Smooth muscle cell (in vitro differentiated cells): ENCODE data around the gene ZNF367. TPM values are rescaled to one million over a fixed set of nuclear protein-coding genes. Genes with fewer than 3 reads are reported as not detected.

ENCODE experiments used
- DNase-seq: peaks from one replicate; lab custom pipeline; 2025; ENCODE audit not compliant: unreplicated experiment; lab: John Stamatoyannopoulos, UW
- H2AFZ ChIP-seq: fragments of 200-600 bp; sonication (generic); 2 replicates; pipeline ENCODE4 v1.6.0; 2016; ENCODE audit warnings: antibody characterized with exemption, low read depth, mild to moderate bottlenecking
- H3F3A ChIP-seq: fragments of 200-600 bp; sonication (generic); 2 replicates; pipeline ENCODE4 v1.6.0; 2017; ENCODE audit warnings: antibody characterized with exemption, low read depth
- H3K27ac ChIP-seq: fragments of 200-600 bp; sonication (generic); 2 replicates; pipeline ENCODE4 v1.5.1; 2016; ENCODE audit warnings: low read depth, mild to moderate bottlenecking
- H3K27me3 ChIP-seq: fragments of 200-600 bp; sonication (generic); 2 replicates; pipeline ENCODE4 v1.6.1; 2016; ENCODE audit warnings: low read depth, mild to moderate bottlenecking
- H3K36me3 ChIP-seq: fragments of 200-600 bp; sonication (generic); 2 replicates; pipeline ENCODE4 v1.5.1; 2016; ENCODE audit warnings: low read depth
- H3K4me1 ChIP-seq: fragments of 200-600 bp; sonication (generic); 2 replicates; pipeline ENCODE4 v1.5.1; 2016; ENCODE audit warnings: low read depth
- H3K4me2 ChIP-seq: fragments of 200-600 bp; sonication (generic); 2 replicates; pipeline ENCODE4 v1.6.0; 2016; ENCODE audit warnings: mild to moderate bottlenecking
- H3K4me3 ChIP-seq: fragments of 200-600 bp; sonication (generic); 2 replicates; pipeline ENCODE4 v1.5.1; 2016; ENCODE audit warnings: mild to moderate bottlenecking
- H3K79me2 ChIP-seq: fragments of 200-600 bp; sonication (generic); 2 replicates; pipeline ENCODE4 v1.6.0; 2016; ENCODE audit warnings: low read depth, mild to moderate bottlenecking
- H3K9ac ChIP-seq: fragments of 200-600 bp; sonication (generic); 2 replicates; pipeline ENCODE4 v1.6.0; 2016; ENCODE audit warnings: low read depth
- H3K9me3 ChIP-seq: fragments of 200-600 bp; sonication (generic); replicated peaks from 2 replicates; pipeline ENCODE4 v1.5.1; 2016; ENCODE audit warnings: low read depth
- H4K20me1 ChIP-seq: fragments of 200-600 bp; sonication (generic); 2 replicates; pipeline ENCODE4 v1.6.0; 2016; ENCODE audit warnings: low read depth
- CTCF ChIP-seq: fragments of 200-600 bp; sonication (generic); IDR thresholded peaks from 2 replicates; pipeline ENCODE4 v1.5.1; 2017; ENCODE audit warnings: borderline replicate concordance, mild to moderate bottlenecking, antibody characterized with exemption; ENCODE audit not compliant: insufficient read depth, poor library complexity, severe bottlenecking
- WGBS: methylation state at CpG from one replicate; pipeline ENCODE4 v1.1.7; 2016; ENCODE audit warnings: low lambda C conversion rate; 5-methylcytosine and 5-hydroxymethylcytosine counted together
- polyA plus RNA-seq: library from polyadenylated mRNA; unstranded; fragments of >200 nt; fragmentation: Nextera tagmentation; extraction: Ambion mirVana; gene quantifications from 2 replicates; pipeline ENCODE4 v1.2.1, GENCODE V29; 2016
- total RNA-seq: library from RNA; depleted of rRNA; stranded (reverse); fragments of >200 nt; gene quantifications from 2 replicates; pipeline ENCODE4 v1.2.3, GENCODE V29; 2014

ZNF367 gene
- total and polyA plus RNA-seq, 2 experiments from 2014 or later, result 2.8 to 3.2 TPM

DNA sequence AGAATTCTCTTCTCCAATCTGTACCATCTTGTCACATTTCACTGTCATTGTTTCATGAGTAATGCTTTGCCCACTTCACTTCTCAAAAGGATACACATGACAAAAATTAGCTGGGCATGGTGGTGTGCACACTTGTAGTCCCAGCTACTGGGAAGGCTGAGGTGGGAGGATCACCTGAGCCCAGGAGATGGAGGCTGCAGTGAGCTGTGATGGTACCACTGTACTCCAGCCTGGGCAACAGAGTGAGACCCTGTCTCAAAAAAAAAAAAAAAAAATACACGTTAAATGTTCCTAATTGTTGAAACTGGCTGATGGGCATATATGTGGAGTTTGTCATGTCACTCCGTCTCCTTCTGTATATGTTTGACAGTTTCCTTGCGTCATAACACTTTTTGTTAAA is 79.9 kb downstream of the ZNF367 start:
- no peak overlapping the region for H3K9ac ChIP-seq
- H3K27me3 ChIP-seq, result no peaks in the 10 kb centered on the region
- no peaks in the 10 kb centered on the region for H3K79me2 ChIP-seq
- no peak overlapping the region for H3K4me2 ChIP-seq
- H3K4me3 ChIP-seq, result no peak overlapping the region
- H4K20me1 ChIP-seq, result no peaks in the 10 kb centered on the region
- H3K36me3 ChIP-seq, result no peaks in the 10 kb centered on the region
- H3K4me1 ChIP-seq, result peaks cover 11% of the 10 kb centered on the region
- H3F3A ChIP-seq, result peaks cover 18% of the 10 kb centered on the region
- 99% methylated on average over 3 of the region's 3 CpGs for WGBS
- no peak overlapping the region for H3K27ac ChIP-seq
- no peak overlapping the region for H2AFZ ChIP-seq
- TF ChIP-seq CTCF, result no peak
- H3K9me3 ChIP-seq, result no peaks in the 10 kb centered on the region
- no peak for DNase-seq

Other genes with a start within 250 kb of the ZNF367 start
- gene HSD17B3, start 116.2 kb downstream of the ZNF367 start, total RNA-seq, result 0.31 TPM in 1 of 2 replicates, not detected in the other
- 0.40 and 0.83 TPM in 2 replicates for gene HSD17B3, start 116.2 kb downstream of the ZNF367 start, polyA plus RNA-seq
- gene SLC35D2, start 34.7 kb downstream of the ZNF367 start, total RNA-seq, result 15.7 and 25.5 TPM in 2 replicates
- 16.5 and 25.5 TPM in 2 replicates for gene SLC35D2, start 34.7 kb downstream of the ZNF367 start, polyA plus RNA-seq
- gene HABP4, start 31.8 kb upstream of the ZNF367 start, total RNA-seq, result 12.1 and 13.5 TPM in 2 replicates
- gene HABP4, start 31.8 kb upstream of the ZNF367 start, polyA plus RNA-seq, result 26.8 and 28.9 TPM in 2 replicates
- gene CDC14B, start 201.5 kb upstream of the ZNF367 start, total RNA-seq, result 16.0 and 24.6 TPM in 2 replicates
- gene CDC14B, start 201.5 kb upstream of the ZNF367 start, polyA plus RNA-seq, result 5.7 and 9.0 TPM in 2 replicates
- 3.9 and 5.6 TPM in 2 replicates for gene PRXL2C, start 236.9 kb upstream of the ZNF367 start, total RNA-seq
- 3.5 and 4.4 TPM in 2 replicates for gene PRXL2C, start 236.9 kb upstream of the ZNF367 start, polyA plus RNA-seq